Naive thymus-derived CD4-positive, alpha-beta T cell (primary cell): ENCODE data around the gene RAB3GAP2. TPM values are rescaled to one million over a fixed set of nuclear protein-coding genes. Genes with fewer than 3 reads are reported as not detected.

ENCODE experiments used
- ATAC-seq: fragments of 150-1000 bp; cut with Tn5 transposase; 2 replicates; pipeline ENCODE4 v1.10.0; 2021; ENCODE audit warnings: mild to moderate bottlenecking, moderate library complexity
- CTCF ChIA-PET: fragments of 350-600 bp; sonication (Branson Sonifier 250); formaldehyde crosslinking; loops from one replicate; lab custom pipeline; 2021; ENCODE audit warnings: antibody characterized with exemption; lab: Charles Lee
- POLR2A ChIA-PET: fragments of 350-600 bp; sonication (Branson Sonifier 250); formaldehyde crosslinking; loops from one replicate; lab custom pipeline; 2021; ENCODE audit warnings: antibody characterized with exemption, inconsistent platforms; lab: Charles Lee
- DNase-seq, 9 donors: peaks; one replicate each; pipeline versions ENCODE4 v3.0.0 to v3.0.0-alpha.2; 2020 to 2022; ENCODE audit warnings: mixed read lengths in 1 of 9
- H3K27ac ChIP-seq: one replicate; pipeline ENCODE4 v1.7.0; 2013; ENCODE audit warnings: mild to moderate bottlenecking, low read depth, low read length, moderate library complexity
- H3K27me3 ChIP-seq, 2 donors: one replicate each; pipeline ENCODE4 v1.7.0; 2013; ENCODE audit warnings: low read length in 2 of 2, mild to moderate bottlenecking in 2 of 2, moderate library complexity in 2 of 2; ENCODE audit not compliant: control insufficient read depth in 2 of 2, insufficient read depth in 2 of 2
- H3K36me3 ChIP-seq, 3 experiments: 1 replicate in 2 of 3; 2 replicates in 1 of 3; pipeline ENCODE4 v1.7.0; 2013; ENCODE audit warnings: low read length in 3 of 3, mild to moderate bottlenecking in 3 of 3, moderate library complexity in 1 of 3; ENCODE audit not compliant: insufficient read depth in 3 of 3, control insufficient read depth in 2 of 3
- H3K4me1 ChIP-seq, 2 donors: one replicate each; pipeline ENCODE4 v1.7.0; 2013; ENCODE audit warnings: low read length in 2 of 2, mild to moderate bottlenecking in 2 of 2, moderate library complexity in 1 of 2; ENCODE audit not compliant: control insufficient read depth in 2 of 2, insufficient read depth in 2 of 2
- H3K4me3 ChIP-seq: 2 replicates; pipeline ENCODE4 v1.7.0; 2013; ENCODE audit warnings: mild to moderate bottlenecking, low read length
- H3K9me3 ChIP-seq, 3 experiments: 1 replicate in 2 of 3; 2 replicates in 1 of 3; pipeline ENCODE4 v1.7.0; 2013; ENCODE audit warnings: low read length in 3 of 3; ENCODE audit not compliant: control insufficient read depth in 2 of 3
- H3K27ac Mint-ChIP-seq, 9 donors: one replicate each; pipeline ENCODE4 v1.8.0; 2020 to 2022; ENCODE audit warnings: mixed read lengths in 9 of 9, mild to moderate bottlenecking in 8 of 9, moderate library complexity in 5 of 9, inconsistent platforms in 2 of 9
- H3K27me3 Mint-ChIP-seq, 5 donors: one replicate each; pipeline ENCODE4 v1.8.0; 2021 to 2022; ENCODE audit warnings: mixed read lengths in 5 of 5, mild to moderate bottlenecking in 1 of 5
- H3K36me3 Mint-ChIP-seq, 5 donors: one replicate each; pipeline ENCODE4 v1.8.0; 2020 to 2022; ENCODE audit warnings: mixed read lengths in 5 of 5, mild to moderate bottlenecking in 3 of 5, inconsistent platforms in 1 of 5
- H3K4me1 Mint-ChIP-seq, 7 donors: one replicate each; pipeline ENCODE4 v1.8.0; 2020 to 2022; ENCODE audit warnings: mixed read lengths in 7 of 7, mild to moderate bottlenecking in 3 of 7, inconsistent platforms in 1 of 7
- H3K4me3 Mint-ChIP-seq, 10 donors: one replicate each; pipeline ENCODE4 v1.8.0; 2020 to 2022; ENCODE audit warnings: mild to moderate bottlenecking in 10 of 10, mixed read lengths in 10 of 10, moderate library complexity in 6 of 10, inconsistent platforms in 2 of 10
- H3K9me3 Mint-ChIP-seq, 11 donors: one replicate each; pipeline ENCODE4 v1.8.0; 2020 to 2022; ENCODE audit warnings: mixed read lengths in 11 of 11, mild to moderate bottlenecking in 4 of 11, inconsistent platforms in 1 of 11, moderate library complexity in 1 of 11
- intact Hi-C, 2 donors: fragments of 100-400 bp; cut with micrococcal nuclease; formaldehyde crosslinking; loops; one replicate each; pipeline ENCODE4 v1.15.1; 2023
- polyA plus RNA-seq, 2 donors: library from polyadenylated mRNA; unstranded; fragments of 300-500 nt; fragmentation: Illumina TruSeq; gene quantifications; one replicate each; pipeline ENCODE4 v1.2.3, GENCODE V29; 2021
- total RNA-seq, 6 experiments: library from RNA in 5 of 6; stranded (reverse) in 5 of 6; gene quantifications; 1 replicate in 5 of 6; 2 replicates in 1 of 6; pipeline ENCODE4 v1.2.3 and lab custom pipeline; 2021 to 2026

Gene RAB3GAP2, protein sequence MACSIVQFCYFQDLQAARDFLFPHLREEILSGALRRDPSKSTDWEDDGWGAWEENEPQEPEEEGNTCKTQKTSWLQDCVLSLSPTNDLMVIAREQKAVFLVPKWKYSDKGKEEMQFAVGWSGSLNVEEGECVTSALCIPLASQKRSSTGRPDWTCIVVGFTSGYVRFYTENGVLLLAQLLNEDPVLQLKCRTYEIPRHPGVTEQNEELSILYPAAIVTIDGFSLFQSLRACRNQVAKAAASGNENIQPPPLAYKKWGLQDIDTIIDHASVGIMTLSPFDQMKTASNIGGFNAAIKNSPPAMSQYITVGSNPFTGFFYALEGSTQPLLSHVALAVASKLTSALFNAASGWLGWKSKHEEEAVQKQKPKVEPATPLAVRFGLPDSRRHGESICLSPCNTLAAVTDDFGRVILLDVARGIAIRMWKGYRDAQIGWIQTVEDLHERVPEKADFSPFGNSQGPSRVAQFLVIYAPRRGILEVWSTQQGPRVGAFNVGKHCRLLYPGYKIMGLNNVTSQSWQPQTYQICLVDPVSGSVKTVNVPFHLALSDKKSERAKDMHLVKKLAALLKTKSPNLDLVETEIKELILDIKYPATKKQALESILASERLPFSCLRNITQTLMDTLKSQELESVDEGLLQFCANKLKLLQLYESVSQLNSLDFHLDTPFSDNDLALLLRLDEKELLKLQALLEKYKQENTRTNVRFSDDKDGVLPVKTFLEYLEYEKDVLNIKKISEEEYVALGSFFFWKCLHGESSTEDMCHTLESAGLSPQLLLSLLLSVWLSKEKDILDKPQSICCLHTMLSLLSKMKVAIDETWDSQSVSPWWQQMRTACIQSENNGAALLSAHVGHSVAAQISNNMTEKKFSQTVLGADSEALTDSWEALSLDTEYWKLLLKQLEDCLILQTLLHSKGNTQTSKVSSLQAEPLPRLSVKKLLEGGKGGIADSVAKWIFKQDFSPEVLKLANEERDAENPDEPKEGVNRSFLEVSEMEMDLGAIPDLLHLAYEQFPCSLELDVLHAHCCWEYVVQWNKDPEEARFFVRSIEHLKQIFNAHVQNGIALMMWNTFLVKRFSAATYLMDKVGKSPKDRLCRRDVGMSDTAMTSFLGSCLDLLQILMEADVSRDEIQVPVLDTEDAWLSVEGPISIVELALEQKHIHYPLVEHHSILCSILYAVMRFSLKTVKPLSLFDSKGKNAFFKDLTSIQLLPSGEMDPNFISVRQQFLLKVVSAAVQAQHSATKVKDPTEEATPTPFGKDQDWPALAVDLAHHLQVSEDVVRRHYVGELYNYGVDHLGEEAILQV (N-terminal part only)
- total RNA-seq (10 to 100 TPM; 36.8 to 53.0 (median 46.4) TPM), polyA plus RNA-seq (10 to 100 TPM; 13.9 to 14.7 TPM), total RNA-seq (lab: John Stamatoyannopoulos, UW) (91.5 reads per million, percentile 83 among the genes with 10 or more reads in this experiment)

DNA sequence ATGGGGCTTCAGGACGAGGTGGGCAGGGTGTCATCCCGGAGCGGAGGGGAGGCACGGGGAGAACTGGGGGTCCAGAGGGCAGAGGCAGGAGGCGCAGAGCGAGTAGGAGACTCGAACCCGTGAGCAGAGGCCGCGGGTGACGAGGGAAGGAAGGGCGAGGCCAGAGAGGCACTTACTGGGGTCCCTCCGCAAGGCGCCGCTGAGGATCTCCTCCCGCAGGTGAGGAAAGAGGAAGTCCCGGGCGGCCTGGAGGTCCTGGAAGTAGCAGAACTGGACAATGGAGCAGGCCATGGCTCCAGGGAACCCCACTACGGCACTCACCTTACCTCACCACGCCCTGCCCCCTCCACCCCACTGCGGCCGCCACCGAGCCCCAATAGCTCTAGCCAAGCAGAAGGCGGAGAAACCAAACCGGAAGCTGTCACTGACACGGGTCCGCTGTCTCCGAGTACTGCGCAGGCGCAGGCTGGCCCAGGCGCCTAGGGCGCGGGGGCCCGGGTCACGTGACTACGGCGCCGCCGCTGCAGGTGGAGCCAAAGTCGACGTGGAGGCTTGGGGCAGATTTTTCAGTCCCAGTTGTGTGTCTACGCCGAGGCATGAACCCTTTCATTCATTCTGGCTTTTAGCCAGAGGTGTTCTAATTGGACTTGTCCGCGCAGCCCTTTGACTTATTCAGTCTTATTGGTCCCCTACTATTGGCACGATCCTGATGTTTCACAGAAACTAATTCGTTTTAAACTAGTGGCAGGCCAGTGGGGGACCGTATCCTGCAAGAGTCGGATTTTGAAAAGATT lies at the start of gene RAB3GAP2:
Gene RAB3GAP2, minus strand, starts transcription at position 407 of the 794 bp plus-strand sequence. Its CDS starts 116 bp downstream, at position 291.
- H3K9me3 ChIP-seq: no peaks in the 10 kb centered on the region
- Mint-ChIP-seq H3K9me3 (no peaks in the 10 kb centered on the region), H3K4me1 (peaks cover 7 to 19% (median 16%) of the 10 kb centered on the region in 7 donors), H3K36me3 (peaks cover 11 to 20% (median 17%) of the 10 kb centered on the region in 5 donors), H3K27ac (no peak within 1 kb of the TSS), H3K27me3 (peaks cover 0 to 16% (median 3%) of the 10 kb centered on the region in 5 donors), H3K4me3 (no peak within 1 kb of the TSS)
- peak; percentile 96 for ATAC-seq
- intact Hi-C loops: loop anchor here (1.0 to 5.0 kb wide), 10 partner anchors 13 to 1987 kb away; partner anchors contain the start of genes BPNT1 (in 2 of the 2), EPRS1 (in 2 of the 2), IARS2 (in 2 of the 2) and C1orf115 (in 1 of the 2)
- H3K4me1 ChIP-seq: peaks cover 21 to 24% of the 10 kb centered on the region in 2 donors
- peak within 1 kb of the TSS; percentile 98 for H3K27ac ChIP-seq
- peak within 1 kb of the TSS; percentile 95 for H3K4me3 ChIP-seq
- ChIA-PET CTCF (interaction anchor here (1.1 kb wide), 1 partner anchor 53 kb away, joined by 3 read pairs; no protein-coding TSS in a partner anchor), POLR2A (interaction anchor here (0.6 kb wide), 2 partner anchors 182 to 1440 kb away, joined by 3 read pairs; partner anchors contain the start of gene BPNT1)
- no peaks in the 10 kb centered on the region for H3K27me3 ChIP-seq
- peaks cover 0 to 11% (median 4%) of the 10 kb centered on the region in 3 experiments for H3K36me3 ChIP-seq
- DNase-seq: peak; percentile 95 to 98 (median 97)

DNA sequence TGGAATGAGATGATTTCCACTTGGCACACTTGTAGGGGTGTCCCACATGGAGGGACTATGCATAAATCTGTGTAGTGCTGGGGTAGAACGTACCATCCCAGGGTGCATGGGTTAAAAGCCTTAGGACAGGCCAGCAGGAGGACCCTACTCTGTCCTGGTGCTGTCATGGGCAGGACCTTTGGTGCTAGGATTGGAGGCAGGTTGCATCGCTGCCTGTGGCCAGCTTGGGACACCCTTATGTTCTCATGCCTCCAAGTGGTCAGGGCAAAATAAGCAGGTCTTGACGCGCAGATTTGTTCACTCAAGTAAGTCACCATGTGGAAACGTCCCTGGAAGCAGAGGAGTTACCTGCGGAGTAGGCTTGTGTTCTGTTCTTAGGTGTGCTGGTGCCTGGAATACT lies 49.5 kb upstream of the RAB3GAP2 start:
- H3K9me3 Mint-ChIP-seq: no peaks in the 10 kb centered on the region
- no peaks in the 10 kb centered on the region for H3K4me1 ChIP-seq
- POLR2A ChIA-PET: no interaction called here
- H3K36me3 ChIP-seq: no peaks in the 10 kb centered on the region
- peaks cover 0 to 2% (median 0%) of the 10 kb centered on the region in 7 donors for H3K4me1 Mint-ChIP-seq
- H3K36me3 Mint-ChIP-seq: no peaks in the 10 kb centered on the region
- CTCF ChIA-PET: no interaction called here
- H3K27ac ChIP-seq: no peak overlapping the region
- no peaks in the 10 kb centered on the region for H3K27me3 ChIP-seq
- no peaks in the 10 kb centered on the region for H3K9me3 ChIP-seq
- ATAC-seq (no peak), DNase-seq (no peak)
- intact Hi-C loops: no loop called here
- H3K4me3 ChIP-seq: no peak overlapping the region
- H3K27me3 Mint-ChIP-seq: peaks cover 0 to 16% (median 15%) of the 10 kb centered on the region in 5 donors
- H3K27ac Mint-ChIP-seq: no peak overlapping the region
- no peak overlapping the region for H3K4me3 Mint-ChIP-seq

GRCh38 chr1:220320709-220321108 lies 48.5 kb upstream of the RAB3GAP2 start:
- H3K36me3 Mint-ChIP-seq: no peaks in the 10 kb centered on the region
- H3K27ac Mint-ChIP-seq: no peak overlapping the region
- H3K9me3 Mint-ChIP-seq: no peaks in the 10 kb centered on the region
- no peaks in the 10 kb centered on the region for H3K9me3 ChIP-seq
- H3K4me1 ChIP-seq: no peaks in the 10 kb centered on the region
- intact Hi-C loops: no loop called here
- DNase-seq (no peak), ATAC-seq (no peak)
- H3K4me3 ChIP-seq: no peak overlapping the region
- ChIA-PET CTCF (no interaction called here), POLR2A (no interaction called here)
- no peaks in the 10 kb centered on the region for H3K27me3 ChIP-seq
- H3K27ac ChIP-seq: no peak overlapping the region
- H3K4me1 Mint-ChIP-seq: peaks cover 0 to 2% (median 0%) of the 10 kb centered on the region in 7 donors
- H3K4me3 Mint-ChIP-seq: no peak overlapping the region
- H3K27me3 Mint-ChIP-seq: peaks cover 0 to 16% (median 12%) of the 10 kb centered on the region in 5 donors
- no peaks in the 10 kb centered on the region for H3K36me3 ChIP-seq

GRCh38 chr1:220318673-220319072 lies 46.4 kb upstream of the RAB3GAP2 start:
- CTCF ChIA-PET: no interaction called here
- no peaks in the 10 kb centered on the region for H3K36me3 Mint-ChIP-seq
- H3K4me3 Mint-ChIP-seq: no peak overlapping the region
- peaks cover 0 to 10% (median 2%) of the 10 kb centered on the region in 5 donors for H3K27me3 Mint-ChIP-seq
- Histone ChIP-seq H3K4me1 (no peaks in the 10 kb centered on the region), H3K36me3 (no peaks in the 10 kb centered on the region), H3K27ac (no peak overlapping the region), H3K27me3 (no peaks in the 10 kb centered on the region), H3K4me3 (no peak overlapping the region), H3K9me3 (no peaks in the 10 kb centered on the region)
- POLR2A ChIA-PET: no interaction called here
- intact Hi-C loops: no loop called here
- H3K9me3 Mint-ChIP-seq: no peaks in the 10 kb centered on the region
- H3K27ac Mint-ChIP-seq: no peak overlapping the region
- no peak for DNase-seq
- no peak for ATAC-seq
- peaks cover 0 to 2% (median 0%) of the 10 kb centered on the region in 7 donors for H3K4me1 Mint-ChIP-seq

- POLR2A ChIA-PET: no interaction called here
- no peaks in the 10 kb centered on the region for H3K9me3 ChIP-seq
- intact Hi-C loops: no loop called here
- Mint-ChIP-seq H3K4me1 (peaks cover 0 to 2% (median 0%) of the 10 kb centered on the region in 7 donors), H3K9me3 (no peaks in the 10 kb centered on the region), H3K36me3 (no peaks in the 10 kb centered on the region), H3K4me3 (no peak overlapping the region), H3K27ac (no peak overlapping the region), H3K27me3 (peaks cover 0 to 2% (median 2%) of the 10 kb centered on the region in 5 donors)
- CTCF ChIA-PET: no interaction called here
- H3K4me1 ChIP-seq: no peaks in the 10 kb centered on the region
- no peak for DNase-seq
- H3K27ac ChIP-seq: no peak overlapping the region
- H3K36me3 ChIP-seq: no peaks in the 10 kb centered on the region
- H3K27me3 ChIP-seq: no peaks in the 10 kb centered on the region
- ATAC-seq: no peak
- H3K4me3 ChIP-seq: no peak overlapping the region
These were observed 44.9 kb upstream of the RAB3GAP2 start for GRCh38 chr1:220317161-220317560.
